NCI-H1105 (cell line): ENCODE data around the gene ADAMTS12.

Experiments
- DNase-seq: peaks from one replicate; lab custom pipeline; 2025; lab: John Stamatoyannopoulos, UW

Gene ADAMTS12

DNA sequence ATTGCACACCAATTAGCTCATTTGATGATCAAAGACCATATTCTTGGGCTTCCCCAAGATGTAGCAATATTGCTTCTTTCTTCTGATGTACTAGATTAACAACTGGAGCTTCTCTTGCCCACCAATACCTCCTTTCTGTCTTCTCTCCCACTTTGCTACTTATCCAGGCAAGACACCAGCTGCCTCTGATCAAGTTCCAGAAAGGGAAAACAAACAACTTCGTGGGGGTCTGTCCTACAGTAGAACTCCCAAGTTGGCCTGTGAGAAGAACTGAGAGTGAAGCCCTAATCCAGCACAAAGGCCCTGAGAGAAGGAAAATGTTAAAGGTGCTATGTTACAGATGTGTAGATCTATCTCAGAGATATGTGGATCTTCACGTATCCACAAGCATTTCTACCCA lies 44.9 kb downstream of the ADAMTS12 start:
- DNase-seq: no peak

DNA sequence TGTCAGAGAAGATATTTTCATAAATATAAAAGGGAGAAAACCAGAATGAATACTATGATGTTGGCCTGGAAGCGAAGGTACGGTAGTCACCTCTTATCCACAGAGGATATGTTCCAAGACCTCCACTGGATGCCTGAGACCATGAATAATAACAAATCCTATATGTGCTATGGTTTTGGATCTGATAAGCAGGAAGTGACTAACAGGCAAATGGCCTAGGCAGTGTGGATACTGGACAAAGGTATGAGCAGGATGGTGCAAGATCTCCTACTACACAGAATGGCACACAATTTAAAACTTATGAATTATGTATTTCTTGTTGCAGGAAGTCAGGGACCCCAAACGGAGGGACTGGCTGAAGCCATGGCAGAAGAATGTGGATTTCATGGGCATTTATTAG lies 48.2 kb downstream of the ADAMTS12 start:
- no peak for DNase-seq

DNA sequence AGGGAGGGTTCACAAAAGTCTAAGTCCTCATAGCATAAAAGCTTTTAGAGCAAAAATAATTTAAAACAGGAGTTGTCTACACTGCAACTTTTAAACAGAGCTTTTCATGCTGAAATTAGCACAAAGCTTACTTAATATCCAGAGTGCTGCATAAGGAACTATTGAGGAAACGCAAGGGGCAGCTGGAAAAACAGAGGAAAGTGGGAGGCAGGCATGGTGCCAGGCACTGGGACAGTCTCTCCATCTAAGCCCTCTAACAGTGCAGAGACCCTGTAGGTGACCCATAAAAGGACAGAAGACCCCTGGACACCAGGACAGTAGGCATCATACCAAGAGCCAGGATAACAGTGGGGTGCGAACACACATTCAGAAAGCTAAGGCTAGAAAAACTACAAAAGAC lies 49.3 kb downstream of the ADAMTS12 start:
- DNase-seq: no peak

DNA sequence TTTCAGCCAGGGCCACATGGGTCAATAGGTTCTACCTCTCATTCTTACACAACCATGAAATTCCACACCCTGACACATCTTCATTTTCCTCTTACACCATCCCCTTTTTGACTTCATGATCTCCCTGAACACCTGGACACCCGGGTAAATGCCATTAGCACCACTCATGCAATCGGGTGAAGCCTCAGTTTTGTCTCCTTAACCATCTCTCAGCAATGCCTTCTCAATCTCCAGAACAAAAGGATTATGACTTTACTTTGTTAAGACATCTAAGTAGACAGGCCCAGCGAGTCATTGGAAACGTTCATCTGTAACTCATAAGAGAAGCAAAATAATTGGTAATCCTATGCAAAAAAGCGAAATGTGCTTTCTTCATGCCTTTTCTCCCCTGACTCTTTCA lies 49.9 kb downstream of the ADAMTS12 start:
- DNase-seq: no peak

DNA sequence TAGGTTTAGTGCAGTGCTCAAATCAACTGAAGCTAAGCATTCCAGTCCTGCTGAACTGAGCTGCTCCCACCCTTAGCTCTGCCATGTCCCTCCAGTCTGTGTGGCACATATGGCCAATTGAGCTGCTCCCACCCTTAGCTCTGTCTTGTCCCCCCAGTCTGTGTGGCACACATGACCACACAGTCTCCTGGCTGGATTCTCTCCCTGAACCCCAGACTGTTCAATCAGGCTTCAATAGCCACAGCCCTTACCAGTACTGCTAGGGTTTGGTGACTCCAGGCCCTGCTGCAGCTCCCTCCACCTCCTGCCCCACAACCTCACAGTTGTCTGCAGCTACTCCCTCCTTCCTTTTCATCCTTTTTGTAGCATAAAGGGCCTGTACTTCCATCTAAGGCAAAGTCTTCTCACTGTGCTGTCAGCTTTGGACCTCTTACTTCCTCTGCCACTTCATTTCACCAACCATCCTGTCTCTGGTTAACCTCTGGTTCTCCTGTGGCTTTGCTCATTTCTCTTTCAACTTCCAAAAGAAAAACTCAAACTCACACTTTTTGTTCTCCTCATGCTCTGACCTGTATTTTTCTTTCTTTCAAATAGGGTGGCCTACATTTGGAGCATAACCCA lies 50.8 kb downstream of the ADAMTS12 start:
- DNase-seq: no peak

DNA sequence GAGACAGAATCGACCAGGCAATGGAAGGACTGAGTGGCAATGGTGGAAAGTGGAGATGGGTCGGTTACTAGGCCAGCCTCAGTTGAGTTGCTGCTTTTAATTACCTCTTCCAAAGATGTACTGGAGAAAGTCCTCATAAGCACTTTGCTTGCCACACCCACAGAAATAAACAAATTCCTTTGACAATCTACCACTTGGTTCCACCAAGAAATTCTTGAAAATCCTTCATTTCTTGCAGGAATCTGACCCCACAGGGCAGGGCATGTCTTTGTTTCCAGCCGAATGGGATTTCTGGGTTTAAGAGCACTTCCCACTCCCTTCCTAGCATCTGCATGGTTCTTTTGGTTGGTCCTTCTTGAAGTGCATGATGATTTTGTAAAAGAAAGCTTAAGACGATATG lies 54.5 kb downstream of the ADAMTS12 start:
- DNase-seq: no peak

DNA sequence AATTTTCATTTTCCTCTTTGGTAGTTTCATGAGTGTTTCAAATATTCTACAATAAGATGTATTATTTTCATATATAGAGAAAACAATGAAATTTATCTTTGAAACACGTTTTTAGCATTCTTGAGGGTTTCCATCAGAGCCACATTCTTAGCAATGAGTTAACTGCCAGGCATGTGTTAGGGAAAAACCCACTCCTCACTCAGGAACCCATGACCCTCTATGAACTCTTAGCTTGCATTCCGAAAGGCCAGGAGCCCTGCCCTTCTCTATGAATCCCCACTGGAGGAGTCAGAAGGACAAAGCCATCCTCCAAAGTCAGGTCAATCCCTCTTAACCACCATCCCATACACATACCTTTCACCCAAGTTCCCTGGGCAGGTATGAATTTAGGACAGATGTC lies 57.5 kb downstream of the ADAMTS12 start:
- no peak for DNase-seq

DNA sequence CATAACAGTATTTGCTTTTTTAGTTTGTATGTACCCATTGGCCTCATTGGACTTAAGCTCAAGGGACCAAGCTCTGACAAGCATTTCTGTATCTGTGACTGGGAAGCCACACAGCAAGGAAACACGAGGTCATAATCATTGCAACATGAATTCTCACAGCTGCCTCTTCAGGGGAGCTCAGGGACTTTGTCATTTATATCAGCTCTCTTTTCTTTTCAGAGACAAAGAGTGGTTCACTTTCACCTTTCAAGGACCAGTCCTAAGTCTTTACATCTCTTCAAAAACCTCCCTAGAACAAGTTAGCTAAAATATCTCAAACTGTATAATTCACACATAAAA lies 58.6 kb downstream of the ADAMTS12 start:
- DNase-seq: no peak

DNA sequence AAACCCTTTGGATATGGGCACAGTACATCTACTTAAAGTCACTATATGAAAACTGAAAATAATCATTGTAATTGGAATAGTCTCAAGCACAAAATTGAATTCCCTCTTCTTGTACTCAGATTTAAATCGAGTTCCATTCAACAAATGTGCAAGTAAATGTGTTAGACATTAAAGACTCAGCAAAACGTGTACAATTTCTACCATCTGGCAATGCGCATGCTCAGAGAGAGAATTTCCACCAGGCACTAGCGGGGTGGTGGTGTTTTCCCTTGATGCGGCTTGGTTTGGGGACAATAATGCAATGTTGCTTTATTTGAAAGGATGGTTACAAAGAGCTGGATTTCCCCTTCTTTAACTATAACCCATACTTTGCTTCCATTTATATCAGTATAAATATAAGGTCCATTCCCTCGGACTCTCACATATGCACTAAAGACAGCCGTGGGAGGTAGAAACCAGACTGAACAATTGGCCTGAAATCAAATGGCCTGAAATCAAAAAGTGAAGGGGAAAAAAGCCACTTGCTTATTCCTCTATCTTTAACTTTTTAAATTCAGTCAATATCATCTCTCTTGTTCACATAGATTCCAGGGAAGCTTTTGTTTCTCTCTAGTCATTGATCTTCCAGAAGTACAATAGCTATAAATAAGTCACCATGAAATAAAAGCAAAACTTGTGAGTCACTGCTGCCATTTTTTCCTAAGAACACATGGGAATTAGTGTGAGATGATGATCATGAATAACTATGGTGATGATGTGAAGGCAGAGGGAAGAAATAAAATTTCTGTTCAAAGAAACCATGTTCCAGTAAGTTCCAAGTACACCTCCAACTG lies 59.2 kb downstream of the ADAMTS12 start:
- DNase-seq: no peak

DNA sequence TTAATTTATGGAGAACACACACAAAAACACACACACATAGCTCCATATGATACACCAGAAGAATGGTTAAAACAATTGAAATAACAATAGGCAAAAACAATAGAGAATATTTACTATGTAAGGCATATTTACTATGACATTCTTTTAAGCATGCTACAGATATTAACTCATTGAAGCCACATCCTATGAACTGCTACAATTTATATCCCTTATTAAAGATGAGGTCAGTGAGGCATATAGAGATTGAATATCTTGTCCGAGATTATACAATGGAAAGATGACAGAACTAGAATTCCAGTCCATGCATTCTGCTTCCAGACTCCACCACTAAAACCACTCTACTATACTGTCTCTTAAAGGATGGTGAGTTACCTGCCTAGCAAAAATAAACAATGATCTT lies 60.7 kb downstream of the ADAMTS12 start:
- no peak for DNase-seq

DNA sequence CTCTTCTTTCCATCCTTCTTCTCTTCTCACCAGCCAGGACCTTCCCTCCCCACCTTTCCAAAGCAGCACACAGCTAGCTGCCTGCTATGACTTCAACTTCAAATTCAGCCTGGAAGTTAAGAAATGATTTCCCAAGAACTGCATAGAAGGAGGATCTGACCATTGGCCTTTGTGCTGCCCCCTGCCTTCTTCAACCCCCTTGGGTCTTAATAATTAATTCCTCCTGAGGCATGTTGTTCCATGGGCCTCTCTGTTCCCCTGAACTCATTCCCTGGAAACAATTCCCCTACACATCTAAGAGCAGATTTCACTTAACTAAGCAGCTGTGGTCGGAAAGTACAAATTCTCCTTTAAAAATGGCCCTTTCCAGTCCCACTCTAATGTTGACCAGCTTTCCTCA lies 62.4 kb downstream of the ADAMTS12 start:
- no peak for DNase-seq

DNA sequence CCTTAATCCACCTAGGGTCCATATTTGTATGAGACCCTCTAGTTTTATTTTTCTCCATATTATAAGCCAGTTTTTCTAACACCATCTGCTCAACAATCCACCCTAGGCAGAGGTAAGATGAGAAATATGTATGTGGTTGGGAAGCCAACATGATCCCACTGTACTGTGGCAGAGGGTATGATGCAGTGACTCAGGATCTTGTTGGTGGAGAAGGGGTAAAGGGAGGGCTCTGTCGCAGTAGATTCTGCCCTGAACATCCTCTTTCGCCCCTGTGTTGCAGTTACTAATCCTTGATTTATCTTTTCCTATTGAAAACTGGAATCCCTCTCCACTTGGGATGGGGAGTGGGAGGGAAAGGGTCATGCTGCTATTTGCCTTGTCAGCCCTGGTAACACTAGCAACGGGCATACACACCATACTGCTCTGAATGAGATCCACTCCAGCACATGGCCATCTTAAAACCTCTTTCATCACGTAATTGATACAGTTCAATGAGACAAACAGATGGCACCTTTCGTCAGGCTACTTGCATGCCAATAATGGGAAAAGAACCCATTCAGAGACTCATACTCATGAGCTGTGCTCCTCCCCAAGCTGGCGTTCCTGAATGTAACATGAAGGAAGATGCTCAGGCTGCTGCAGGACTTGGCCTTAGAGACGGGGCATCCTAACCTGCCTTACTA lies 63.0 kb downstream of the ADAMTS12 start:
- DNase-seq: no peak

DNA sequence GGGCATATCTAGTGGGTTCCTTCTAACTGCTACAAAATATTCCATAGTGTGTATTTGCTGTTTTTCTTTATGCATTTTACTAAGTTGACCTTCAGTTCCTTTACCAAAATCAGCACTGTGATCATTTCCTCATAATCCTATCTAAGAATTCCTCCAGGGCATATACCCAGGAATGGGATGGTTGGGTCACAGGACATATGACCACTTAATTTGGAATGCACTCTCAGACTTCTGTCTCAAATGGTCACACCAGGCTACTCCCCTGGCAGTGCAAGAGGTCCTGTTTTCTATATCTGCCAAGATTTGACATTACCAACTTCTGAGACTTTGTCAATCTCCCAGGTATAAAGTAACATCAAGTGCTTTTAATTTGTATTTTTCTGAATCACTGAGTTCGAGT lies 63.9 kb downstream of the ADAMTS12 start:
- DNase-seq: no peak

DNA sequence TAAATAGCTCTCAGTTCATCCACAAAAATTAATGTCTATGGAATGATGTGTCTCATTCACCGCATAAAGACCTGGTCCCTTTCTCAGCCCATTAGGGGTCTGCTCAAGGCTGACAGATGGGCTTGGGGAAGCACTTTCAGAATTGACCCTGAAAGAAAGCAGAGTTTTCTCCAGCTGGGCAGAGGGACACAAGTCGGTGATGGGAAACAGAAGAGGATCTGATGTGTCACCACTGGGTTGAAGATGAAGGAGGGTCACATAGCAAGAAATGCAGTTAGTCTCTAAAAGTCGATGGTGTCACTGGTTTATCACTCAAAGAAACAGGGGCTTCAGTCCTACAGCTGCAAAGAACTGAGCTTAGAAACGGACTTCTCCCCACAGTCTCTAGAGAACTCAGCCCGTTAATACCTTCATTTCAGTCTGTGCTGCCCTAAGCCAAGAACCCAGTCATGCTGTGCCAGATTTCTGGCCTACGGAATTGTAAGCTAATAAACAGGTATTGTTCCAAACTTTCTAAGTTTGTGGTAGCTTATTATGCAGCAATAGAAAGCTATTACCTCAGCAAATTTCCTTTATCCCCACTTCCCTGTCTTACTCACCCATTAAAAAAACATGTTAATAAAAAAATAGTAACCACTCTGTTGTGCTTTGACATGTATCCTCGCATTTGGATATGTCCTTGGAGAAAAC lies 64.6 kb downstream of the ADAMTS12 start:
- no peak for DNase-seq

DNA sequence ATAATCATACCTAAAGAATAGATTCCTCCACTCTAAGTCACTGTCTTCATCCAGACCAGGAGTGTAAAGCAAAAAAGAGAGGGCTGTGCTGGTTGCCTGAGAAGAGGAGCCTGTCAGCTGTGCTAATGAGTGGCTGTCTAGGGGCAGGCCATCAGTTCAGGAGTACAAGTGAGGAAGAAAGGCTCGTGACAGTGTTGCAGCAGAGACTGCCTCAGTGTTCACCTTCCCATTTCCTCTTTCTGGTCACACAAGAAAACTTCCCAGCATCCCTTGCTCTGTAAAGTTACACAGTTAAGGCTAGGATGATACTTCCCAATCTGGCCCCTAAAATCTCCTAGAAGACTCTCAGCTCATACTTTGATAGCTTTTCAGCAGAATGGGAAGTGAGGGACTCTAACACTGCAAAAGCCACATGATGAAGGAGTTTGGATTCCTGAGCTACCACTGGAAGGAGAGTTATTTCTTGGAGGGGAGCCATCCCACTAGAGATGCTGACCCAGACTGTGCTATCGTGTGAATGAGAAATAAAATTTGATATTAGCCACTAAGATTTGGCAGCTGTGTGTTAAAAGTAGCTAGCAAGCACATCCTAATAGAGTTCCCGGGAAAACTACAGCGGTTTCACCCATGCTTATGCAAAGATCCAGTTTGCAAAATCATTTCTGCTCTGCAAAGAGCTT lies 67.1 kb downstream of the ADAMTS12 start:
- DNase-seq: no peak

DNA sequence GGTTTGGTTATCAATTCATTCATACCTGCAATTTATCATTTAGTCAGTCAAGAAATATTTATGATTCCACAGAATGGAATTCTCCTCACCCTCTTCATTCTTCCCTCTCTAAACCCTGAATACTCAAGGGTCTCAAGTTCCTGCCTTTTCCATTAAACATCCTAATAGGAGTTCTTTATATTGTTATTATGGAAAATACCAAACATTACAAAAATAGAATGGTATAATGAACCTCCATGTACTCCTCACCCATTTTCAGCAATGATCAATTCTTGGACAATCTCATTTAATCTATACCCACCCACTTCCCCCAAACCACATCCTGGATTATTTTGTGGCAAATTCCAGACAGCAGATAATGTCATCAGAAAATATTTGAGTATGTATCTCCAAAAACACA lies 74.5 kb downstream of the ADAMTS12 start:
- no peak for DNase-seq

DNA sequence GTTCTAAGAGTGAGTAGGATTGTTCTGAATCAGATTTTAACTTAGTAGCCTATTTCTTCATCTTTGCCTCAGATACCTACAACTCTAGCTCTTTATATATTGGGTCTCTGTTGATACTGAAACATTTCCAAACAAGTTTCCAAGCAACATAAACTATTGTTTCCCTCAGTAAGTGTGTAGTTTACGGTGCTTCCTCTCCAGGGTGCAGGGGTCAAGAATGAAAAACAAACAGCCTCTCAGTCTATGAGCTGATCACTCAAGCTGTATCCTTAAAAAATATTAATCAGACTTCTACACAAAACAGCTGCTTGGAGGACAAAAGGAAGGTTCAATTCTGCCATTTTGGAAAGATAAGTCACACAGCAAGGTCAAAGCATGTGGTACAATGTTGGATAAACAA lies 75.0 kb downstream of the ADAMTS12 start:
- DNase-seq: no peak

DNA sequence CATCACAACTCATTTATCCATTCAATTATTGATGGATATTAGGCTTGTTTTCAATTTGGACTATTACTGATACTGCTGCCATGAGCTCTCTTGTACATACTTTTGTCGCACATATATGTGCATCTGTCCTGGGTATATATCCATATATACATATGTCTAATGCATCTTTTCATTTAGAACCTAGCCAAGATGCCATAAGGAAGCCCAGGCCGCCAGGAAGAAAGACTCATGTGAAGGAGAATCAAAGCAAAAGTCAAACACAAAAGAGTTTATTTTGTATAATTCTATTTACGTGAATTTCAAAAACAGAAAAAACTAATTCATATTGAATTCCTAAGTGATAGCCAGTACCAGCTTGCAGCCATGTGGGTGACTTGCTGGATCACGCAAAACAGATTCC lies 79.0 kb downstream of the ADAMTS12 start:
- DNase-seq: no peak

DNA sequence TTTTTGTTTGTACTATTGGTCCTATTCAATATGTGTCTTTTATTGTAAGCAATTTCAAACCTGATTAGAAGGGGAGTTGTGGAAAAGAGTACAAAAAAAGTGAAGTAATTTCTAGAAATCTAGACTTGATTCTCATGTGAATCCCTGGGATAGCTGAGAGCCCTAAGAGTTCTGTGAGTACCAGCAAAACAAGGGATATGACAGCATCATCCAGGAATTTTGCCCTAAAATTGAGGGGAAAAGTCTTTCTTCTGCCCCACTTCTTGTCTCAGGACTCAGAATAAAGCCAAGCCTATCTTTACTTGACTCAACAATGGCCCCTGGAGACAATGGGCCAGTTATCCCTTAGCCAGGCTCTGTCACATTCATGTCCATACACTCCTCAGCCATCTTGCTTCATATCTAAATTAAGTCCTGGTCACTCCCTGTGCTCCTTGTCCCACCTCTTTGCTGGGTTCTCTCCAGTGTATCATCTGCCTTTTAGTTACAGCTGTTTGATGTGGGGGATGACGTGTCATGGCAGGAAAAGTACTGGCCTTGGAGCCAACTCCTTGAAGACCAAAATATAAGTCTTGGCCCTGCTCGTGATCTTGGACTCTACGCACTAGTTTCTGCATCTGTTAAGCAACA lies 81.2 kb downstream of the ADAMTS12 start:
- DNase-seq: no peak

DNA sequence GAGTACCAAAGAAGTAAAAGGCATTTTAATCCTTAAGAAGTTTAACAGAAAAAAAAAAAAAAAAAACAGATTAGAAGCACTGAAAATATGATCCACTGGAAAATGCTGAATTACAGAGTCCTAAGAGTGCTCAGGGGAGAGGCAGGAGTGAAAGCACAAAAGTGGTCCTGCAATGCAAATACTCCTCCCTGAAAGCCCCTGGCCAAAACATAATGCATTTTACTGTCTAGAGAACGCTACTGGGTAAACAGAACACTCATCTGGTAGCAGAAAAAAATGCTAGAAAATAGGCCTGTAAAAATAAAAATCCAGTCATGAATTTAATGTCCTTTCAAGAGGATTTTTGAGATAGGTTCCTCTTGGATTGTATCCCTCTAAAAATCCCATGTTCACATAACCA lies 81.9 kb downstream of the ADAMTS12 start:
- no peak for DNase-seq

DNA sequence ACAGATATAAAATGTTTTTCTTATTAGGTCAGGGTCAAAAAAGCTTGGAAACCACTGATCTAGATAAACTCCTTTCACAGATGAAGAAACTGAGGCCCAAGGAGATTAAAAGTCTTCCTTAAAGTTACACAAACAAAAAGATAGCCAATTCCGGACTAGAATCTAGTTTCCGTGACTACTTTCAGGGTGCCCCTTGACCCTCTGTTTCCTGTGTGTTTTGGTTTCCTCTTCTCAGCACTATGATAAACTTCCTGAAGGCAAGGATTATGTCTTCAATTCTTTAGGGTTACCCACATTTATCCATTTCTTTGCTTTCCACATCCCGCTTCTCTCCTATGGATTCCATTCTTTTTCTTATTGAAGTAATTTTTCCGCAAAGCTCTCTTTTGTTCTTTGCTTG lies 83.1 kb downstream of the ADAMTS12 start:
- DNase-seq: no peak

DNA sequence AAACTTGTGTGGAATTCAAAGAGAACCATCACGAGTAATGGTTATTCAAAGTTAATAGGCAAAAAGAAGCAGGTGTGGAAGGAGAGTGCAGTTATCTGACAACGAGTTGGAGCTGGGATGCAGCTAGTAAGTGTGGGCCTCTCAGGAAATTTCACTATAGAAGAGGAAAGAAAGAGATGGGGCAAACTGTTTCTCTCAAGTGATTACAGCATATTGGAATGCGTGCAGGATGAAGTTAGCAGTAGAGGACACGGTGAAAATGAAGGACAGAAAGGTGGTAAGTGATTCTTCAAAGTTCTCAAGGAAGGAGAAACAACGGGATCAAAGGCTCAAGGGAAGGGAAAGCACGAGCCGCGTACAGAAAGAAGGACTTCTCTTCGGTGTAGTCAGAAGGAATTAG lies 84.0 kb downstream of the ADAMTS12 start:
- DNase-seq: no peak
